Testis (tissue), 2 donors: Measurements from ENCODE around the gene NBDY.

ENCODE experiments used
- CTCF ChIP-seq, 3 experiments: fragments of 450-650 bp in 2 of 3; fragments of 200-600 bp in 1 of 3; sonication (generic) in 1 of 3; IDR thresholded peaks; one replicate each; pipeline ENCODE4 v1.5.1; 2016 to 2019; ENCODE audit warnings: antibody characterized with exemption in 3 of 3, mild to moderate bottlenecking in 2 of 3, moderate library complexity in 1 of 3
- POLR2A ChIP-seq: fragments of 450-650 bp; IDR thresholded peaks from one replicate; pipeline ENCODE4 v1.6.1; 2017; ENCODE audit warnings: antibody characterized with exemption, mild to moderate bottlenecking, moderate library complexity

GRCh38 chrX:56813318-56813837, 84.3 kb downstream of the NBDY start:
- TF ChIP-seq CTCF (IDR thresholded peaks at IDR 0.05) (no peak), POLR2A (no peak)
